DMS153 (cell line): ENCODE data around the gene FAM210A.
"Not testable (repeated sequence)": the region's sequence is repeated elsewhere in the genome, so short reads cannot be mapped to it uniquely, and the experiment has no call there.

Source experiments
- DNase-seq: peaks from one replicate; lab custom pipeline; 2025; lab: John Stamatoyannopoulos, UW

The FAM210A gene

GRCh38 chr18:13703899-13704298 lies 22.5 kb downstream of the FAM210A start:
- DNase-seq: no peak

GRCh38 chr18:13700153-13700552 lies 26.2 kb downstream of the FAM210A start:
- no peak for DNase-seq

GRCh38 chr18:13696961-13697360 lies 29.4 kb downstream of the FAM210A start:
- DNase-seq: no peak

- not testable (repeated sequence) for DNase-seq
Observed at GRCh38 chr18:13695337-13695736, 31.0 kb downstream of the FAM210A start.

- not testable (repeated sequence) for DNase-seq
Observed at GRCh38 chr18:13690060-13690459, 36.3 kb downstream of the FAM210A start.

GRCh38 chr18:13688191-13689136 lies 37.9 kb downstream of the FAM210A start:
- no peak for DNase-seq

- no peak for DNase-seq
Observed at GRCh38 chr18:13684546-13684945, 41.8 kb downstream of the FAM210A start.

- no peak for DNase-seq
Observed at GRCh38 chr18:13681701-13682100, 44.7 kb downstream of the FAM210A start.

GRCh38 chr18:13680612-13681011 lies 45.7 kb downstream of the FAM210A start:
- no peak for DNase-seq

- DNase-seq: not testable (repeated sequence)
Observed at GRCh38 chr18:13677350-13677749, 49.0 kb downstream of the FAM210A start.

- DNase-seq: no peak
Observed at GRCh38 chr18:13676471-13676870, 49.9 kb downstream of the FAM210A start.

- DNase-seq: no peak
Observed at GRCh38 chr18:13672657-13673056, 53.7 kb downstream of the FAM210A start.

- DNase-seq: no peak
Observed at GRCh38 chr18:13661779-13662256, 64.5 kb downstream of the FAM210A start.

- no peak for DNase-seq
Observed at GRCh38 chr18:13661051-13661778, 65.1 kb downstream of the FAM210A start.

GRCh38 chr18:13660510-13660909 lies 65.8 kb downstream of the FAM210A start:
- no peak for DNase-seq

- no peak for DNase-seq
Observed at GRCh38 chr18:13658436-13659204, 67.7 kb downstream of the FAM210A start.

GRCh38 chr18:13657974-13658373 lies 68.4 kb downstream of the FAM210A start:
- no peak for DNase-seq

GRCh38 chr18:13653746-13654433 lies 72.5 kb downstream of the FAM210A start:
- no peak for DNase-seq

- DNase-seq: no peak
Observed at GRCh38 chr18:13649397-13650390, 76.7 kb downstream of the FAM210A start.

GRCh38 chr18:13647761-13648160 lies 78.6 kb downstream of the FAM210A start:
- DNase-seq: no peak
